RKO (cell line): ENCODE data around the gene GOLGA7B.

Source experiments
- DNase-seq: peaks from one replicate; pipeline ENCODE4 v3.0.0-alpha.2; 2016; ENCODE audit warnings: low spot score

The GOLGA7B gene

GRCh38 chr10:97895915-97896314, 46.3 kb downstream of the GOLGA7B start:
- no peak for DNase-seq

GRCh38 chr10:97896756-97897358, 47.2 kb downstream of the GOLGA7B start:
- DNase-seq = no peak

- DNase-seq = no peak
Measured at GRCh38 chr10:97898429-97898828, 48.8 kb downstream of the GOLGA7B start.

GRCh38 chr10:97901381-97901780, 51.7 kb downstream of the GOLGA7B start:
- DNase-seq = no peak

GRCh38 chr10:97903128-97904017, 53.7 kb downstream of the GOLGA7B start:
- no peak for DNase-seq

GRCh38 chr10:97904018-97904381, 54.4 kb downstream of the GOLGA7B start:
- DNase-seq = no peak

GRCh38 chr10:97904576-97904975, 54.9 kb downstream of the GOLGA7B start:
- no peak for DNase-seq

- no peak for DNase-seq
Measured at GRCh38 chr10:97905276-97905675, 55.6 kb downstream of the GOLGA7B start.

- DNase-seq = no peak
Measured at GRCh38 chr10:97907211-97907610, 57.6 kb downstream of the GOLGA7B start.

- no peak for DNase-seq
Measured at GRCh38 chr10:97907830-97908229, 58.2 kb downstream of the GOLGA7B start.

- no peak for DNase-seq
Measured at GRCh38 chr10:97910661-97911060, 61.0 kb downstream of the GOLGA7B start.

GRCh38 chr10:97911217-97911616, 61.6 kb downstream of the GOLGA7B start:
- DNase-seq = no peak

GRCh38 chr10:97913193-97913592, 63.5 kb downstream of the GOLGA7B start:
- DNase-seq = no peak

- DNase-seq = no peak
Measured at GRCh38 chr10:97913614-97914013, 64.0 kb downstream of the GOLGA7B start.

GRCh38 chr10:97914171-97914836, 64.7 kb downstream of the GOLGA7B start:
- DNase-seq = no peak

GRCh38 chr10:97914837-97915211, 65.2 kb downstream of the GOLGA7B start:
- peak; percentile 68 for DNase-seq

GRCh38 chr10:97915346-97916131, 65.9 kb downstream of the GOLGA7B start:
- no peak for DNase-seq

- no peak for DNase-seq
Measured at GRCh38 chr10:97916586-97916985, 66.9 kb downstream of the GOLGA7B start.

GRCh38 chr10:97919012-97919411, 69.4 kb downstream of the GOLGA7B start:
- peak; percentile 40 for DNase-seq

GRCh38 chr10:97920865-97921264, 71.2 kb downstream of the GOLGA7B start:
- DNase-seq = no peak
